Gastroesophageal sphincter (tissue), 4 donors: ENCODE measurements around the gene OLIG3. TPM values are rescaled to one million over a fixed set of nuclear protein-coding genes. Genes with fewer than 3 reads are reported as not detected.

Experiments used
- ATAC-seq: fragments of 150-250 bp; one replicate; pipeline ENCODE4 v1.9.1; 2016; ENCODE audit warnings: mild to moderate bottlenecking, moderate library complexity
- H3K27ac ChIP-seq, 4 donors: fragments of 200-600 bp; sonication (generic) in 3 of 4; 1 replicate in 3 of 4; 2 replicates in 1 of 4; pipeline ENCODE4 v1.5.1; 2016 to 2019
- H3K27me3 ChIP-seq: fragments of 200-600 bp; sonication (generic); one replicate; pipeline ENCODE4 v1.5.1; 2019
- H3K36me3 ChIP-seq, 2 donors: fragments of 200-600 bp; sonication (generic); one replicate each; pipeline ENCODE4 v1.5.1; 2019; ENCODE audit warnings: control low read depth in 1 of 2
- H3K4me1 ChIP-seq, 3 donors: fragments of 200-600 bp; sonication (generic); 1 replicate in 2 of 3; 2 replicates in 1 of 3; pipeline ENCODE4 v1.5.1; 2016 to 2019; ENCODE audit warnings: control low read depth in 2 of 3
- H3K4me3 ChIP-seq, 2 donors: fragments of 200-600 bp; sonication (generic); one replicate each; pipeline ENCODE4 v1.5.1; 2019; ENCODE audit warnings: mild to moderate bottlenecking in 1 of 2, moderate library complexity in 1 of 2
- H3K9me3 ChIP-seq, 3 donors: fragments of 200-600 bp; sonication (generic); one replicate each; pipeline ENCODE4 v1.5.1; 2017 to 2019; ENCODE audit warnings: control low read depth in 2 of 3
- CTCF ChIP-seq, 4 experiments: fragments of 200-600 bp in 2 of 4; fragments of 450-650 bp in 2 of 4; sonication (generic) in 1 of 4; IDR thresholded peaks; one replicate each; pipeline ENCODE4 v1.5.1; 2017 to 2019; ENCODE audit warnings: antibody characterized with exemption in 4 of 4, mild to moderate bottlenecking in 2 of 4, moderate library complexity in 2 of 4
- EP300 ChIP-seq: sonication (generic); formaldehyde crosslinking; IDR thresholded peaks from one replicate; pipeline ENCODE4 v1.6.1; 2017; ENCODE audit warnings: antibody characterized with exemption, mild to moderate bottlenecking
- POLR2A ChIP-seq, 2 donors: fragments of 450-650 bp; IDR thresholded peaks; one replicate each; pipeline ENCODE4 v1.6.1; 2017; ENCODE audit warnings: antibody characterized with exemption in 2 of 2, mild to moderate bottlenecking in 2 of 2, moderate library complexity in 1 of 2
- POLR2AphosphoS5 ChIP-seq: sonication (generic); formaldehyde crosslinking; IDR thresholded peaks from one replicate; pipeline ENCODE4 v1.6.1; 2017; ENCODE audit warnings: antibody characterized with exemption
- WGBS, 2 donors: methylation state at CpG; one replicate each; pipeline ENCODE4 v1.1.5; 2018; ENCODE audit warnings: low coverage in 1 of 2; 5-methylcytosine and 5-hydroxymethylcytosine counted together
- total RNA-seq, 4 donors: library from RNA; depleted of rRNA; stranded (reverse); fragments of >200 nt; gene quantifications; one replicate each; pipeline ENCODE4 v1.1.0, GENCODE V29; 2016

Gene OLIG3
- total RNA-seq, 4 donors from 2014 or later = 0.23 TPM; not detected in 3

DNA sequence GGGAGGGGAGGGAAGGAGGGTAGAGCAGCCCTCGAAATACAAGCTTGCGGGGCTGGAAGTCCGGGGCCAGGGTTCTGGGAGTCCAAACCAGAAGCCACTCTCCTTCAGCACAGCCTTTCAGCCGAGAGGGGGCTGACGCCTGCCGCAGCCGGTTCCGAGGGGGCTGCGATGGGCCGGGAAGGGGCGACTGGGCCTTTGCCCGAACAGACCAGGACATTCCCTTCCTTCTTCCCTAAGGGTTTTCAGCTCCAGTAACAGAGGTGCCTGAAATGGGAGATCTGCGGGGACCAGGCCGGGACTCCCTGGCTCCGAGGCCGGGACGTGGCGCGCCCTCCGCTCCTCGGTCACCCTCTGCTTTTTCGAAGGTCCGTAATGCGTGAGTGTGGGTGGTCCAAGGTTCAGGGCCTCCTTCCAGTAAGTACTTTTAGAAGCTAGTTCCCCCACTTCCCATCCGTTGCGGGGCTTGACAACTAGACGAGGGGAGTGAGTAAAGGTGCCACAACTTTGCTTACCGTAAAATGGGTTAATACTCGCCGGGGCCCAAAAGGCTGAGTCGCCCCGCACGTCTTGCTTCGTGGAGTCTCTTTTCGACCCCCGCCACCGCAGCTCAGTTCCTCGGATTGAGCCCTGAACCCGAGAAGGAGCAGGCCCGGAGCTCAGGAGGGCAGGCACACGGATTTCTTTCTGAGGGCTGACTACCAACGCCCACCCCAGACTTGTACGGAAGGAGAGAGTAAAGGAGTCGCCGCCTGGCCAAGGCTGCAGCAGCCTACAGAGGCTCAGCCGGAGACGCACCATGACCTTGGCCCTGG is 2.9 kb upstream of the OLIG3 start:
- ATAC-seq = no peak
- Histone ChIP-seq H3K27me3 (peaks cover 91% of the 10 kb centered on the region), H3K4me1 (peaks cover 0 to 60% (median 24%) of the 10 kb centered on the region in 3 donors), H3K27ac (no peak overlapping the region), H3K4me3 (peak overlapping the region in 1 of 2 donors; percentile 38), H3K36me3 (no peaks in the 10 kb centered on the region), H3K9me3 (peaks cover 0 to 5% (median 0%) of the 10 kb centered on the region in 3 donors)
- 0 to 10% methylated on average over 1 to 5 of the region's 47 CpGs for WGBS, 2 donors
- no peak for TF ChIP-seq POLR2A (IDR thresholded peaks at IDR 0.05)
- TF ChIP-seq EP300 = no peak
- no peak for TF ChIP-seq CTCF (IDR thresholded peaks at IDR 0.05)
- TF ChIP-seq POLR2AphosphoS5 = no peak

GRCh38 chr6:137496368-137496767 is 2.2 kb upstream of the OLIG3 start:
- H3K4me1 ChIP-seq = peaks cover 0 to 60% (median 24%) of the 10 kb centered on the region in 3 donors
- peaks cover 0 to 5% (median 0%) of the 10 kb centered on the region in 3 donors for H3K9me3 ChIP-seq
- ATAC-seq = peak; percentile 18
- H3K27ac ChIP-seq = no peak overlapping the region
- no peak for TF ChIP-seq POLR2AphosphoS5
- no peaks in the 10 kb centered on the region for H3K36me3 ChIP-seq
- WGBS, 2 donors = 5 to 11% methylated on average over 9 to 12 of the region's 17 CpGs
- peaks cover 99% of the 10 kb centered on the region for H3K27me3 ChIP-seq
- no peak overlapping the region for H3K4me3 ChIP-seq

GRCh38 chr6:137495703-137496336 is 1.6 kb upstream of the OLIG3 start:
- ATAC-seq = no peak
- peaks cover 0 to 60% (median 24%) of the 10 kb centered on the region in 3 donors for H3K4me1 ChIP-seq
- H3K36me3 ChIP-seq = no peaks in the 10 kb centered on the region
- no peak overlapping the region for H3K27ac ChIP-seq
- no peak overlapping the region for H3K4me3 ChIP-seq
- H3K9me3 ChIP-seq = peaks cover 0 to 5% (median 0%) of the 10 kb centered on the region in 3 donors
- WGBS, 2 donors = 2 to 9% methylated on average over 7 to 9 of the region's 29 CpGs
- TF ChIP-seq CTCF (IDR thresholded peaks at IDR 0.05) = no peak
- peaks cover 99% of the 10 kb centered on the region for H3K27me3 ChIP-seq

DNA sequence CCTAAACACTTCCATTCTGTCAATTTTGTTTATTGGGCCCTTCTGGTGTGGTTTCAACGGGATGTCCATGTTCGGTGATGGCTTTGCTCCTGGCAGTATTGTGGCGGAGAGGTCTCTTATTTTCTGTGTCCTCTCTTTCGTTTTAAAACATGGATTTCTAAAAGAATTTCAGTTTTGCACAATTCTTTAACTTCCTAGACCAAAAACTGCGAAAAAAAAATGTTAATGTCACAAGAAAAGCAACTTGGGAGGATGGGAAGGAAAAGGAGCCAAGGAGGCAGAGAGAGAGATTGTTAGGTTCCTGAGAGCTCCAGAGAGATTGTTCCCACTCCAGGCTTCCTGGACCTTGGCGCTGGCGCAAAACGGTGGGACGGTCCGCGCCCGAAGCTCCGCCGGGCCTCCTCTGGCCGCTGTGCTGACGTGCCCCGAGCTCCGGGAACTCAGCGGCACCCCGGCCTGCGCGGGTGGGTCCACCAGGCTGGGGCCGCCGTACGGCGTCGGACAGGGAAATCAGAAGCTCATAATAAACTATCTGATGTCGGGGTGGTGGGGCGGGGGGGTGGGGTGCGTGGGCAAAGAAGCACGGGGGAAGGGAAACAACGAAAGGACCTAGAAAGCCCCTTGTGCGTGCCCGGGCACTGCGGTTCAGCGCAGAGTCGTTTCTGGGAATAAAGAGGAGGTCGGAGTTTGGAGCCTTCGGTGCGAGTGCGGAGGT is 951 bp upstream of the OLIG3 start:
- H3K4me3 ChIP-seq = no peak overlapping the region
- no peak overlapping the region for H3K27ac ChIP-seq
- H3K9me3 ChIP-seq = peaks cover 0 to 5% (median 0%) of the 10 kb centered on the region in 3 donors
- no peaks in the 10 kb centered on the region for H3K36me3 ChIP-seq
- TF ChIP-seq POLR2A (IDR thresholded peaks at IDR 0.05) (no peak), CTCF (IDR thresholded peaks at IDR 0.05) (no peak), EP300 (no peak), POLR2AphosphoS5 (no peak)
- 7 to 9% methylated on average over 7 to 32 of the region's 41 CpGs for WGBS, 2 donors
- peaks cover 0 to 60% (median 24%) of the 10 kb centered on the region in 3 donors for H3K4me1 ChIP-seq
- ATAC-seq = no peak
- H3K27me3 ChIP-seq = peaks cover 99% of the 10 kb centered on the region
